OCI-LY3 (cell line): ENCODE measurements around the gene CTCF.

ENCODE experiments used
- H2AFZ ChIP-seq: fragments of 200-600, 300-600 bp; shearing (Covaris generic); 2 replicates; pipeline ENCODE4 v1.6.0; 2014; ENCODE audit warnings: antibody characterized with exemption, low read depth, low read length
- H3K27ac ChIP-seq: fragments of 200-600, 300-600 bp; sonication (generic); 2 replicates; pipeline ENCODE4 v1.5.1; 2014; ENCODE audit warnings: mild to moderate bottlenecking, low read length, moderate library complexity, mixed read lengths
- H3K27me3 ChIP-seq: fragments of 200-600, 300-600 bp; sonication (generic); 2 replicates; pipeline ENCODE4 v1.6.1; 2014; ENCODE audit warnings: low read depth, low read length, mixed read lengths
- H3K36me3 ChIP-seq: fragments of 200-600, 300-600 bp; sonication (generic); replicated peaks from 2 replicates; pipeline ENCODE3; 2014; ENCODE audit warnings: low read depth, low read length, mixed read lengths
- H3K4me1 ChIP-seq: fragments of 300-600, 200-600 bp; sonication (generic); 2 replicates; pipeline ENCODE4 v1.6.1; 2014; ENCODE audit warnings: low read length, mixed read lengths
- H3K4me2 ChIP-seq: fragments of 200-600, 300-600 bp; sonication (generic); 2 replicates; pipeline ENCODE4 v1.6.1; 2014; ENCODE audit warnings: low read length, mixed read lengths
- H3K4me3 ChIP-seq: fragments of 300-600, 200-600 bp; sonication (generic); 2 replicates; pipeline ENCODE4 v1.5.1; 2014; ENCODE audit warnings: antibody characterized with exemption, mild to moderate bottlenecking, low read length, moderate library complexity
- H3K79me2 ChIP-seq: fragments of 300-600, 200-600 bp; shearing (Covaris generic); 2 replicates; pipeline ENCODE4 v1.6.1; 2014; ENCODE audit warnings: mild to moderate bottlenecking, low read length, mixed read lengths
- H3K9ac ChIP-seq: fragments of 300-600, 200-600 bp; shearing (Covaris generic); 2 replicates; pipeline ENCODE4 v1.6.0; 2014; ENCODE audit warnings: mild to moderate bottlenecking, low read length, moderate library complexity
- H3K9me3 ChIP-seq: fragments of 200-600, 300-600 bp; shearing (Covaris generic); 2 replicates; pipeline ENCODE4 v1.6.1; 2014; ENCODE audit warnings: low read length, mixed read lengths; ENCODE audit not compliant: insufficient read depth
- H4K20me1 ChIP-seq: fragments of 200-600, 300-600 bp; sonication (generic); 2 replicates; pipeline ENCODE4 v1.6.1; 2016; ENCODE audit warnings: low read length, mixed read lengths; ENCODE audit not compliant: insufficient read depth
- EZH2phosphoT487 ChIP-seq: fragments of 200-600 bp; shearing (Covaris generic); IDR thresholded peaks from 2 replicates; pipeline ENCODE4 v1.6.1; 2018; ENCODE audit warnings: antibody characterized with exemption, mixed run types, low read depth
- TF ChIP-seq, protein P1 (sequence below): fragments of 200-600, 300-600 bp; sonication (generic); IDR thresholded peaks from 2 replicates; pipeline ENCODE4 v1.5.1; 2014; ENCODE audit warnings: antibody characterized with exemption, low read length, low read depth

CTCF gene

DNA sequence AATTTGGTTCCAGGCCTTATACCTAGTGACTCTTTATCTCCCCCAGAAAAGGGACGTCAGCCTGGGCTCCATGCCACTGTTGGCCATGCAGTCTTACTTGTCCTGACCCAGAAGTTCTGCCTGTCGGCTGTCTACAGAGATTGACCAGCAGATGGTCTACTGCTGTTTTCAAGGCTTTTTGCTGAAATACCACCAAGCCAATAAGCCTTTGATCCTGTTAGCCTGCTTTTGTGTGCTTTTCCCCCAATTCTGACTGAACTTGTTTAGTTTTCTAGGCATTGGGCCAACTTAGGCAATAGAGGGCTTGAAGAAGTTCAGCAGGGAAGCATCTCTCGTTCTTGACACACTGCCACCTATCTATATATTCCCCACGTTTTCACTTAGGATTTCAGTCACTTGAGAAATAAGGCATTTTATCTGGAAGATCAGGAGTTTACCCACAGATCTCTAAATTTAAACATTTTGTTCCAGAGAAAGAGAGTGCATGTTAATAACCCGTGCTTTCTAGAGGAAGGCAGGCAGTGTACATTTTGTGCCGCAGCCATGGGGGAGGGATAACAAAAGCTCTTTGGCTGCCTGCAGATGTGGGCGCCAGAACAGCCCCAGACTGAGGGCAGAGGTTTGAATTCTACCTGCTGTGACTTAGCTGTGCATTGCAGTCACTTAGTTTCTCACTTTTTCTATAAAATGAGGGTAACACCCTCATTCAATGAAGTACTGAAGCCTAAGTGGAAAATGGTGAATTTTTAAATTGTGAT lies 70.3 kb downstream of the CTCF start:
- Histone ChIP-seq H3K27me3 (no peaks in the 10 kb centered on the region), H3K36me3 (peaks cover 31% of the 10 kb centered on the region), H2AFZ (no peak overlapping the region), H3K79me2 (no peaks in the 10 kb centered on the region), H3K9me3 (no peaks in the 10 kb centered on the region), H4K20me1 (no peaks in the 10 kb centered on the region), H3K4me1 (no peaks in the 10 kb centered on the region), H3K9ac (no peak overlapping the region), H3K27ac (no peak overlapping the region), H3K4me3 (no peak overlapping the region), H3K4me2 (no peak overlapping the region)
- TF ChIP-seq, protein P1, sequence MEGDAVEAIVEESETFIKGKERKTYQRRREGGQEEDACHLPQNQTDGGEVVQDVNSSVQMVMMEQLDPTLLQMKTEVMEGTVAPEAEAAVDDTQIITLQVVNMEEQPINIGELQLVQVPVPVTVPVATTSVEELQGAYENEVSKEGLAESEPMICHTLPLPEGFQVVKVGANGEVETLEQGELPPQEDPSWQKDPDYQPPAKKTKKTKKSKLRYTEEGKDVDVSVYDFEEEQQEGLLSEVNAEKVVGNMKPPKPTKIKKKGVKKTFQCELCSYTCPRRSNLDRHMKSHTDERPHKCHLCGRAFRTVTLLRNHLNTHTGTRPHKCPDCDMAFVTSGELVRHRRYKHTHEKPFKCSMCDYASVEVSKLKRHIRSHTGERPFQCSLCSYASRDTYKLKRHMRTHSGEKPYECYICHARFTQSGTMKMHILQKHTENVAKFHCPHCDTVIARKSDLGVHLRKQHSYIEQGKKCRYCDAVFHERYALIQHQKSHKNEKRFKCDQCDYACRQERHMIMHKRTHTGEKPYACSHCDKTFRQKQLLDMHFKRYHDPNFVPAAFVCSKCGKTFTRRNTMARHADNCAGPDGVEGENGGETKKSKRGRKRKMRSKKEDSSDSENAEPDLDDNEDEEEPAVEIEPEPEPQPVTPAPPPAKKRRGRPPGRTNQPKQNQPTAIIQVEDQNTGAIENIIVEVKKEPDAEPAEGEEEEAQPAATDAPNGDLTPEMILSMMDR = no peak
- TF ChIP-seq EZH2phosphoT487 = no peak

DNA sequence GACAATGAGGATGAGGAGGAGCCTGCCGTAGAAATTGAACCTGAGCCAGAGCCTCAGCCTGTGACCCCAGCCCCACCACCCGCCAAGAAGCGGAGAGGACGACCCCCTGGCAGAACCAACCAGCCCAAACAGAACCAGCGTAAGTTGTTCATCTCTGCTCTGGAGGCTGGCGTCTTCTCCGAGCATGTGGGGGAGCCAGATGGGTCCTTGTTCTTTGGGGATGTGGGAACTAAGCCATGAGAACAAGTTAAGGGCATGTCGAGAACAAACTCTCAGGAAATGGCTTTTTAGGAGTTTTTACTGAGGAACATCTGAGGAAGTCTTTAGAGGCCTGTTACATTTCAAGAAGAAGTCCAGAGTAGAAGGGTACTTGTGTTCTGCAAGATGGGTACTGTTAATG lies 74.4 kb downstream of the CTCF start:
- no peak overlapping the region for H3K27ac ChIP-seq
- no peaks in the 10 kb centered on the region for H3K27me3 ChIP-seq
- peaks cover 34% of the 10 kb centered on the region for H3K36me3 ChIP-seq
- no peak for TF ChIP-seq EZH2phosphoT487
- TF ChIP-seq, protein P1 = no peak
- no peaks in the 10 kb centered on the region for H4K20me1 ChIP-seq
- no peak overlapping the region for H2AFZ ChIP-seq
- no peak overlapping the region for H3K4me2 ChIP-seq
- H3K9me3 ChIP-seq = no peaks in the 10 kb centered on the region
- no peaks in the 10 kb centered on the region for H3K79me2 ChIP-seq
- H3K4me3 ChIP-seq = no peak overlapping the region
- no peak overlapping the region for H3K9ac ChIP-seq
- H3K4me1 ChIP-seq = no peaks in the 10 kb centered on the region

DNA sequence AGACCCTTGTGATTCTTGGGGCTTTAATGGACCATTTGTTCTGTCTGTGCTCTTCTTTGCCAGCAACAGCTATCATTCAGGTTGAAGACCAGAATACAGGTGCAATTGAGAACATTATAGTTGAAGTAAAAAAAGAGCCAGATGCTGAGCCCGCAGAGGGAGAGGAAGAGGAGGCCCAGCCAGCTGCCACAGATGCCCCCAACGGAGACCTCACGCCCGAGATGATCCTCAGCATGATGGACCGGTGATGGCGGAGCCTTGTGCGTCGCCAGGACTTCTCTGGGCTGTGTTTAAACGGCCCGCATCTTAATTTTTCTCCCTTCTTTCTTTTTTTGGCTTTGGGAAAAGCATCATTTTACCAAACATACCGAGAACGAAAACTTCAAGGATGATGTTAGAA lies 75.3 kb downstream of the CTCF start:
- H3K36me3 ChIP-seq = peaks cover 28% of the 10 kb centered on the region

More for the DNA sequence above, 75.3 kb downstream of the CTCF start:
- TF ChIP-seq, protein P1 = no peak
- no peak for TF ChIP-seq EZH2phosphoT487
- Histone ChIP-seq H3K4me2 (no peak overlapping the region), H3K27ac (no peak overlapping the region), H3K27me3 (no peaks in the 10 kb centered on the region), H3K4me3 (no peak overlapping the region), H2AFZ (no peak overlapping the region), H3K4me1 (no peaks in the 10 kb centered on the region), H3K9me3 (no peaks in the 10 kb centered on the region), H4K20me1 (no peaks in the 10 kb centered on the region), H3K9ac (no peak overlapping the region), H3K79me2 (no peaks in the 10 kb centered on the region)
